VCaP (cell line): Measurements from ENCODE around the gene PDLIM4.

ENCODE experiments used
- H3K27ac ChIP-seq: fragments of 450-650 bp; 2 replicates; pipeline ENCODE4 v1.5.1; 2017
- CTCF ChIP-seq: fragments of 450-650 bp; conservative IDR thresholded peaks from 2 replicates; pipeline ENCODE4 v1.5.1; 2017; ENCODE audit warnings: mild to moderate bottlenecking, moderate library complexity

PDLIM4 gene

DNA sequence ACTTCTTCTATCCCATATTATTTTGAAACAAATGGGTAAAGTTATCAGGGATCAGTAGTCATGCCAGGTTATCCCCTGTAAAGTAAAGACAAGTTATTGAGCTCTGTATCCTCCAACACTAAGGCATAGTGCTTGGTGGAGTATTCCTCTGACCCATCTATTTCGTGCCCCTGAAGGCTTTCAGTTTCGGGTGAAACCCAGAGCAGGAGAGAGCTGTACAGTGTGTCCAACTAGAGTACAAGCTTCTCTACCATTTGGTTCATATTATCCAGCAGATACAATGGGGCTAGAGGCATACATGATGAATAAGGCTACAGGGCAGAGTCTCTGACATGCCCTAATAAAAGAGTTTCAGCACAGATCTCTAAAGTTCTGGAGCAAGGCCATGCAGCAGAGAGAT is 33.5 kb downstream of the PDLIM4 start:
- TF ChIP-seq CTCF: no peak

GRCh38 chr5:132293066-132293991 is 35.8 kb downstream of the PDLIM4 start:
- peak overlapping the region; percentile 94 for H3K27ac ChIP-seq
- peak; percentile 27 for TF ChIP-seq CTCF

More for the DNA sequence above, 33.5 kb downstream of the PDLIM4 start:
- H3K27ac ChIP-seq: no peak overlapping the region

GRCh38 chr5:132293992-132294727 is 36.7 kb downstream of the PDLIM4 start, which contains the start of gene SLC22A4:
Gene SLC22A4, plus strand, starts transcription at chr5:132294394. Its CDS starts 223 bp downstream, at chr5:132294617.
- TF ChIP-seq CTCF: no peak
- H3K27ac ChIP-seq: peak within 1 kb of the TSS; percentile 94

DNA sequence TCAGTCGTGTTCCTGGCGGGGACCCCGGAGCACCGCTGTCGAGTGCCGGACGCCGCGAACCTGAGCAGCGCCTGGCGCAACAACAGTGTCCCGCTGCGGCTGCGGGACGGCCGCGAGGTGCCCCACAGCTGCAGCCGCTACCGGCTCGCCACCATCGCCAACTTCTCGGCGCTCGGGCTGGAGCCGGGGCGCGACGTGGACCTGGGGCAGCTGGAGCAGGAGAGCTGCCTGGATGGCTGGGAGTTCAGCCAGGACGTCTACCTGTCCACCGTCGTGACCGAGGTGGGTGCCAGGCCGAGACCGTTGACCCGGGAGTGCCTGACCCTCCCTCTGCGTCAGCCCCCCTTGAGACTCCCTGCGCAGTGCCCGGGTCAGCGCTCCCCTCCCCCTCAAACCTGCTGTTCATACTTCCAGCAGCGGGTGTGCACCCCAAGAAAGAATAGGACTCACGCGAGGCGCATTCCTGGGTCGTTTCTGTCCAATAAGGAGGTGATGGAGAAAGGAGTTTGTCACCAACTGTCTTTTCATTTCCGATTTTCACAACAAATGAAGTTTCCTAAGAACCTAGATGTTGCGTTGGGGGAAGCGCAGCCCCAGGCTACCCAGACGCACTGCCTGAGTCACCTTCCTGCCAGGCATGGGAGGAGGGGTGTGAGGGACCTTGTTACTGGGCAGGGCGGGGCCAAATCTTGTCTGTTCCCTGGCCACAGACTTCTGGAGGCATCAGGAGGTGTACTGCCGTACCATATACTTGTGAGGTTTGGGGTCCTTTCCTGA is 37.4 kb downstream of the PDLIM4 start:
- peak overlapping the region; percentile 94; the same call in 1 of the 2 replicates for H3K27ac ChIP-seq
- TF ChIP-seq CTCF: no peak

GRCh38 chr5:132295505-132296411 is 38.3 kb downstream of the PDLIM4 start:
- TF ChIP-seq CTCF: no peak
- H3K27ac ChIP-seq: no peak overlapping the region

GRCh38 chr5:132296412-132297016 is 39.0 kb downstream of the PDLIM4 start:
- H3K27ac ChIP-seq: no peak overlapping the region
- TF ChIP-seq CTCF: no peak
